HCT116 (cell line): ENCODE results near the gene SYT7. TPM values are rescaled to one million over a fixed set of nuclear protein-coding genes. Genes with fewer than 3 reads are reported as not detected.

ENCODE experiments used
- ATAC-seq: fragments of 200-7000 bp; cut with Tn5 transposase; 2 replicates; pipeline ENCODE4 v1.9.1; 2020; ENCODE audit warnings: mild to moderate bottlenecking, moderate library complexity
- BruUV-seq: library from RNA; stranded (reverse); fragments of 400-500 nt; replicated peaks from 2 replicates; lab custom pipeline; 2021; lab: Mats Ljungman, UMichigan
- CTCF ChIA-PET: fragments of 300-600 bp; sonication (Branson Sonifier 250); formaldehyde crosslinking; loops from one replicate; lab custom pipeline; 2021; ENCODE audit warnings: antibody characterized with exemption; lab: Charles Lee
- POLR2A ChIA-PET: fragments of 300-600, 350-600 bp; sonication (Branson Sonifier 250); formaldehyde crosslinking; loops from one replicate; lab custom pipeline; 2021; ENCODE audit warnings: antibody characterized with exemption; lab: Charles Lee
- RAD21 ChIA-PET, 2 experiments: fragments of 300-600 bp; sonication (Branson Sonifier 250); formaldehyde crosslinking; loops; one replicate each; lab custom pipeline; 2023; ENCODE audit warnings: low total read pairs in 2 of 2; ENCODE audit not compliant: uncharacterized antibody in 2 of 2, unreplicated experiment in 2 of 2, low non-redundant PET in 1 of 2; lab: Charles Lee
- DNase-seq: peaks from one replicate; pipeline ENCODE4 v3.0.0-alpha.2; 2010; ENCODE audit warnings: low read depth, low spot score
- H2AFZ ChIP-seq: fragments of 200-600 bp; shearing (Covaris generic), sonication (generic); 2 replicates; pipeline ENCODE4 v1.6.1; 2017; ENCODE audit warnings: low read depth, mixed run types, mixed read lengths, antibody characterized with exemption, low read length; ENCODE audit not compliant: poor library complexity, severe bottlenecking
- H3K27ac ChIP-seq: 2 replicates; pipeline ENCODE4 v1.5.1; 2012; ENCODE audit warnings: low read depth, low read length
- H3K27me3 ChIP-seq: fragments of 200-600 bp; sonication (generic); 2 replicates; pipeline ENCODE4 v1.6.1; 2016; ENCODE audit warnings: mixed run types, low read length, mixed read lengths; ENCODE audit not compliant: insufficient read depth
- H3K36me3 ChIP-seq, 2 experiments: fragments of 200-500 bp in 1 of 2; fragments of 200-600 bp in 1 of 2; sonication (Bioruptor generic) in 1 of 2; sonication (generic) in 1 of 2; 2 replicates each; pipeline versions ENCODE4 v1.5.1 to v1.6.1; 2014 to 2016; ENCODE audit warnings: low read length in 2 of 2, inconsistent platforms in 1 of 2, mixed read lengths in 1 of 2, mixed run types in 1 of 2; ENCODE audit not compliant: insufficient read depth in 2 of 2, control insufficient read depth in 1 of 2
- H3K4me1 ChIP-seq, 2 experiments: fragments of 200-600 bp in 1 of 2; sonication (generic) in 1 of 2; 2 replicates each; pipeline versions ENCODE4 v1.5.1 to v1.6.1; 2012 to 2017; ENCODE audit warnings: low read length in 2 of 2, inconsistent platforms in 1 of 2, mild to moderate bottlenecking in 1 of 2, mixed read lengths in 1 of 2, mixed run types in 1 of 2, moderate library complexity in 1 of 2; ENCODE audit not compliant: insufficient read depth in 2 of 2, control insufficient read depth in 1 of 2
- H3K4me2 ChIP-seq: fragments of 200-600 bp; sonication (generic); 2 replicates; pipeline ENCODE4 v1.6.1; 2017; ENCODE audit warnings: mixed run types, low read length, mixed read lengths
- H3K4me3 ChIP-seq, 2 experiments: fragments of 200-600 bp in 1 of 2; sonication (generic) in 1 of 2; replicated peaks in 1 of 2; 2 replicates each; pipeline ENCODE4 v1.5.1; 2011 to 2016; ENCODE audit warnings: low read length in 2 of 2, control low read depth in 1 of 2, low read depth in 1 of 2, mild to moderate bottlenecking in 1 of 2, mixed read lengths in 1 of 2, mixed run types in 1 of 2
- H3K79me2 ChIP-seq: fragments of 200-600 bp; sonication (generic); 2 replicates; pipeline ENCODE4 v1.6.1; 2017; ENCODE audit warnings: mild to moderate bottlenecking, mixed run types, low read length, moderate library complexity, mixed read lengths; ENCODE audit not compliant: insufficient read depth
- H3K9ac ChIP-seq: fragments of 200-600 bp; sonication (generic); 2 replicates; pipeline ENCODE4 v1.6.1; 2016; ENCODE audit warnings: low read length, mixed read lengths
- H3K9me2 ChIP-seq: fragments of 200-600 bp; sonication (generic), shearing (Covaris generic); 2 replicates; pipeline ENCODE4 v1.6.1; 2017; ENCODE audit warnings: mixed run types, mild to moderate bottlenecking, moderate library complexity; ENCODE audit not compliant: insufficient read depth
- H3K9me3 ChIP-seq, 2 experiments: fragments of 200-500 bp in 1 of 2; fragments of 200-600 bp in 1 of 2; sonication (Bioruptor generic) in 1 of 2; sonication (generic) in 1 of 2; 2 replicates each; pipeline ENCODE4 v1.6.1; 2014 to 2017; ENCODE audit warnings: low read length in 2 of 2, mixed read lengths in 2 of 2, inconsistent platforms in 1 of 2, low read depth in 1 of 2, mild to moderate bottlenecking in 1 of 2, mixed run types in 1 of 2, moderate library complexity in 1 of 2; ENCODE audit not compliant: control insufficient read depth in 1 of 2, insufficient read depth in 1 of 2
- H4K20me1 ChIP-seq: fragments of 200-600 bp; sonication (generic), shearing (Covaris generic); 2 replicates; pipeline ENCODE4 v1.6.1; 2017; ENCODE audit warnings: mixed run types, mild to moderate bottlenecking, moderate library complexity; ENCODE audit not compliant: insufficient read depth
- CEBPB ChIP-seq: IDR thresholded peaks from 2 replicates; pipeline ENCODE4 v1.6.1; 2012; ENCODE audit warnings: low read depth
- EZH2 ChIP-seq: fragments of 200-600 bp; sonication (generic); IDR thresholded peaks from 2 replicates; pipeline ENCODE4 v1.6.1; 2017; ENCODE audit warnings: antibody characterized with exemption, mixed run types
- EZH2phosphoT487 ChIP-seq: fragments of 200-600 bp; IDR thresholded peaks from 2 replicates; pipeline ENCODE4 v1.6.1; 2018; ENCODE audit warnings: antibody characterized with exemption, borderline replicate concordance
- FOSL1 ChIP-seq: IDR thresholded peaks from 2 replicates; pipeline ENCODE4 v1.6.1; 2012; ENCODE audit warnings: low read depth
- JUND ChIP-seq: IDR thresholded peaks from 2 replicates; pipeline ENCODE4 v1.6.1; 2012
- SIN3A ChIP-seq: IDR thresholded peaks from 2 replicates; pipeline ENCODE4 v1.6.1; 2012; ENCODE audit warnings: low read depth
- SP1 ChIP-seq: IDR thresholded peaks from 2 replicates; pipeline ENCODE4 v1.6.1; 2012; ENCODE audit warnings: low read depth
- YY1 ChIP-seq: IDR thresholded peaks from 2 replicates; pipeline ENCODE4 v1.6.1; 2011; ENCODE audit warnings: low read length, low read depth, moderate library complexity, mild to moderate bottlenecking; ENCODE audit not compliant: insufficient replicate concordance; ENCODE audit errors: extremely low read depth
- ZBTB33 ChIP-seq: IDR thresholded peaks from 2 replicates; pipeline ENCODE4 v1.6.1; 2011; ENCODE audit warnings: mild to moderate bottlenecking, low read length, moderate library complexity; ENCODE audit not compliant: insufficient replicate concordance; ENCODE audit errors: extremely low read depth
- ZFX ChIP-seq: fragments of 450-650 bp; IDR thresholded peaks from 2 replicates; pipeline ENCODE4 v1.6.1; 2017
- intact Hi-C: fragments of 100-400 bp; cut with micrococcal nuclease; formaldehyde crosslinking; loops from 2 replicates; pipeline ENCODE4 v1.10.0; 2022
- total RNA-seq: library from RNA; stranded (reverse); gene quantifications from one replicate; pipeline ENCODE4 v1.2.1, GENCODE V29; 2021; ENCODE audit not compliant: unreplicated experiment
- TF ChIP-seq, protein P1 (sequence below): IDR thresholded peaks from 2 replicates; pipeline ENCODE4 v1.6.1; 2012
- TF ChIP-seq, protein P2 (sequence below): IDR thresholded peaks from 2 replicates; pipeline ENCODE4 v1.6.1; 2012; ENCODE audit warnings: low read depth

SYT7 gene
- total RNA-seq, 1 experiment from 2014 or later: 27.4 TPM

DNA sequence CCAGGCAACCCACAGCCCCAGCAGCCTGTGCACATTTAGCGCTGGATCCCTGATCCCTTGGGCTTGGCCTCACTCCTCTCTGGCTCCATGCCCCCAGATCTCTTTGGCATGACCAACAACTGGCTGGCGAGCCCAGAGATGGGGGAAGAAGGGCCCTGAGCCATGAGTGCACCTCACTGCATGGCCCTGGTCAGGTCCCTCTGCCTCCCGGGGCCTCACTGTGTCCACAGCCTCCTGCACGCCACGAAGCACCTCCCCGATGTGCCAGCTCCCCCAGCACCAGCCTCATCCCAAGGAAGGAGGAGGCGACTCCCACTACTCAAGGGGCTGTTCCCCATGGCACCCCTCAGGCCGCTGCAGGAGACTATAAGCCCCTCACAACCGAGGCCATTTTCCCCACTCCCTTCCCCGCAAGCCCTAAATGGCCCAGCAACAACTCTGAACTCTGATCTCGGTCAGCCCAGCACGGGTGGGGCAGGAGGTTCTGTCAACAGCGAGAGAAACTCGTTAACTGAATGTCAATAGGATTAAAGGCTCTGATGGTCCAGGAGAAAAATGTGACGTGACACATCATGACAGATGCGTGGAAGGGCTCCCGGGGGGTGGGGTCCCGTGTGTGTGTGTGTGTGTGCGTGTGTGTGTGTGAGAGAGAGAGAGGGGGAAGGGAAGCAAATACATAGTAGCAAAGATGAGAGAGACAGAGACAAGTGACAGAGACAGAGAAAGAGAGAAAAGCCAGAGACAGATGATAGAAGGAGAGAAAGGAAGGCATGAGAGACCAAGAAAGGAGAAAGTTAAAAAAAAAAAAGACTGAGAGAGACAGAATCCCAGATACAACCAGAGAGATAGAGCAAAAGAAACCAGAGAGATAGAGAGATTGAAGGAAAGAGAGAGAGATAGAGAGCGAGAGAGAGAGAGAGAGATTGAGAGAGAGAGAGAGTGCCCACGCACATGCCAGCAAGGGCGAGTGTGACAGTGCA lies 28.4 kb upstream of the SYT7 start:
- Histone ChIP-seq H3K36me3 (no peaks in the 10 kb centered on the region), H3K9ac (no peak overlapping the region), H3K27ac (no peak overlapping the region), H3K9me3 (no peaks in the 10 kb centered on the region), H2AFZ (no peak overlapping the region), H4K20me1 (no peaks in the 10 kb centered on the region)
- no peak for DNase-seq
- no TSS peak for BruUV-seq
- TF ChIP-seq ZBTB33 (no peak), ZFX (no peak), FOSL1 (no peak), EZH2phosphoT487 (no peak), SP1 (no peak), SIN3A (no peak), JUND (no peak), CEBPB (no peak), EZH2 (no peak), YY1 (no peak)
- TF ChIP-seq, protein P1, sequence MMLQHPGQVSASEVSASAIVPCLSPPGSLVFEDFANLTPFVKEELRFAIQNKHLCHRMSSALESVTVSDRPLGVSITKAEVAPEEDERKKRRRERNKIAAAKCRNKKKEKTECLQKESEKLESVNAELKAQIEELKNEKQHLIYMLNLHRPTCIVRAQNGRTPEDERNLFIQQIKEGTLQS: no peak
- TF ChIP-seq, protein P2, sequence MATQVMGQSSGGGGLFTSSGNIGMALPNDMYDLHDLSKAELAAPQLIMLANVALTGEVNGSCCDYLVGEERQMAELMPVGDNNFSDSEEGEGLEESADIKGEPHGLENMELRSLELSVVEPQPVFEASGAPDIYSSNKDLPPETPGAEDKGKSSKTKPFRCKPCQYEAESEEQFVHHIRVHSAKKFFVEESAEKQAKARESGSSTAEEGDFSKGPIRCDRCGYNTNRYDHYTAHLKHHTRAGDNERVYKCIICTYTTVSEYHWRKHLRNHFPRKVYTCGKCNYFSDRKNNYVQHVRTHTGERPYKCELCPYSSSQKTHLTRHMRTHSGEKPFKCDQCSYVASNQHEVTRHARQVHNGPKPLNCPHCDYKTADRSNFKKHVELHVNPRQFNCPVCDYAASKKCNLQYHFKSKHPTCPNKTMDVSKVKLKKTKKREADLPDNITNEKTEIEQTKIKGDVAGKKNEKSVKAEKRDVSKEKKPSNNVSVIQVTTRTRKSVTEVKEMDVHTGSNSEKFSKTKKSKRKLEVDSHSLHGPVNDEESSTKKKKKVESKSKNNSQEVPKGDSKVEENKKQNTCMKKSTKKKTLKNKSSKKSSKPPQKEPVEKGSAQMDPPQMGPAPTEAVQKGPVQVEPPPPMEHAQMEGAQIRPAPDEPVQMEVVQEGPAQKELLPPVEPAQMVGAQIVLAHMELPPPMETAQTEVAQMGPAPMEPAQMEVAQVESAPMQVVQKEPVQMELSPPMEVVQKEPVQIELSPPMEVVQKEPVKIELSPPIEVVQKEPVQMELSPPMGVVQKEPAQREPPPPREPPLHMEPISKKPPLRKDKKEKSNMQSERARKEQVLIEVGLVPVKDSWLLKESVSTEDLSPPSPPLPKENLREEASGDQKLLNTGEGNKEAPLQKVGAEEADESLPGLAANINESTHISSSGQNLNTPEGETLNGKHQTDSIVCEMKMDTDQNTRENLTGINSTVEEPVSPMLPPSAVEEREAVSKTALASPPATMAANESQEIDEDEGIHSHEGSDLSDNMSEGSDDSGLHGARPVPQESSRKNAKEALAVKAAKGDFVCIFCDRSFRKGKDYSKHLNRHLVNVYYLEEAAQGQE: no peak
- TF ChIP-seq, all 23 proteins: peak for 0
- no peaks in the 10 kb centered on the region for H3K79me2 ChIP-seq
- ChIA-PET RAD21 (no interaction called here), CTCF (interaction anchor here (0.7 to 1.1 kb wide), 2 partner anchors 9 to 22 kb away, joined by 3 to 4 read pairs; no protein-coding TSS in a partner anchor), POLR2A (no interaction called here)
- intact Hi-C loops: no loop called here
- no peak overlapping the region for H3K4me3 ChIP-seq
- 0 out of 2 replicates have a peak overlapping the region, but pooled peaks have one; percentile 3 for H3K4me2 ChIP-seq
- no peaks in the 10 kb centered on the region for H3K27me3 ChIP-seq
- ATAC-seq: no peak
- no peaks in the 10 kb centered on the region for H3K9me2 ChIP-seq
- H3K4me1 ChIP-seq: peaks cover 10 to 16% of the 10 kb centered on the region in 2 experiments; a peak in 2 of 4 replicates
